ENCODE results near the gene ARAP3.

DNA sequence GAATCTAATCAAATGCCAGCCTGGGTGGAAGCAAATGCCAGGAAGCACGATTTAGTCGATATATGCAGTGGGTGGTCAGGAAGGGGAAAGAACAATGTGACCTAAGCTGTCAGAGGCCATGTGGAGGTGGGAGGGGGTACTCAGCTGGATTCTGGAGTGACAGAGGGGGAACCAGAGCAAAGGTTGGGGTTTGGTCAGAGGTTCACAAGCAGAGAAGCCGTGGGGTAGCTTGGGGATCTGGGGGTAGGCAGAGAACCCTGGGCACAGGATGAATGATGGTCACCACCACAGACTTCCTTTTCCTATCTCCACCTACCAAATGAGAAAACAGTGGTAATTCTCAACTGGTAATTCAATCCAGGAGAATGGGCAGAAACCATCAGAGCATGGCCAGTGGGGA is 24.1 kb upstream of the ARAP3 start:
- TF ChIP-seq CTCF (optimal IDR thresholded peaks at IDR 0.05 in 1 of 3, IDR thresholded peaks at IDR 0.05 in 1 of 3, conservative IDR thresholded peaks at IDR 0.05 in 1 of 3; ENCODE audit: extremely low read depth in 1 of 3, insufficient read depth in 2 of 3, low read length in 3 of 3): no peak
- no peak for TF ChIP-seq EZH2 (IDR thresholded peaks at IDR 0.05; ENCODE audit: low read length)

All from keratinocyte (primary cell).